Measurements from ENCODE around the gene NEGR1. TPM values are rescaled to one million over a fixed set of nuclear protein-coding genes. Genes with fewer than 3 reads are reported as not detected.

The NEGR1 gene
- total and polyA plus RNA-seq, 7 donors, result 1.3 to 10.2 (median 2.2) TPM

DNA sequence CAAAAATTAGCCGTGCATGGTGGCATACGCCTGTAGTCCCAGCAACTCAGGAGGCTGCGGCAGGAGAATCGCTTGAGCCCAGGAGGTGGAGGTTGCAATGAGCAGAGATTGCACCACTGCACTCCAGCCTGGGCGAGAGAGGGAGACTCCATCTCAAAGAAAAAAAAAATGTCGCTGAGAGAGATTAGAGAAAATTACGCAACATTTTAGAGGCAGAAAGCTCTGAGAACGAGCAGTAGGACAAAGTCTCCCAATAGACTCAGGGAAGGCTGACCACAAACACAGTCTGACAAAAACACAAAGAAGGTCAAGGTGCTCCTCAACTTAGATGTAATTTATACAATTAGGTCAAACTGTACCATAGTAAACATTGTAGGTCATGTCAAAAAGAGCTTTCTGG, 833.9 kb downstream of the NEGR1 start:
- H3K4me3 ChIP-seq, result no peak overlapping the region
- ATAC-seq, result no peak
- H3K36me3 ChIP-seq (ENCODE audit: insufficient read depth in 1 of 2, low read depth in 1 of 2), result no peaks in the 10 kb centered on the region
- TF ChIP-seq, protein P1, sequence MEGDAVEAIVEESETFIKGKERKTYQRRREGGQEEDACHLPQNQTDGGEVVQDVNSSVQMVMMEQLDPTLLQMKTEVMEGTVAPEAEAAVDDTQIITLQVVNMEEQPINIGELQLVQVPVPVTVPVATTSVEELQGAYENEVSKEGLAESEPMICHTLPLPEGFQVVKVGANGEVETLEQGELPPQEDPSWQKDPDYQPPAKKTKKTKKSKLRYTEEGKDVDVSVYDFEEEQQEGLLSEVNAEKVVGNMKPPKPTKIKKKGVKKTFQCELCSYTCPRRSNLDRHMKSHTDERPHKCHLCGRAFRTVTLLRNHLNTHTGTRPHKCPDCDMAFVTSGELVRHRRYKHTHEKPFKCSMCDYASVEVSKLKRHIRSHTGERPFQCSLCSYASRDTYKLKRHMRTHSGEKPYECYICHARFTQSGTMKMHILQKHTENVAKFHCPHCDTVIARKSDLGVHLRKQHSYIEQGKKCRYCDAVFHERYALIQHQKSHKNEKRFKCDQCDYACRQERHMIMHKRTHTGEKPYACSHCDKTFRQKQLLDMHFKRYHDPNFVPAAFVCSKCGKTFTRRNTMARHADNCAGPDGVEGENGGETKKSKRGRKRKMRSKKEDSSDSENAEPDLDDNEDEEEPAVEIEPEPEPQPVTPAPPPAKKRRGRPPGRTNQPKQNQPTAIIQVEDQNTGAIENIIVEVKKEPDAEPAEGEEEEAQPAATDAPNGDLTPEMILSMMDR (IDR thresholded peaks at IDR 0.05), result no peak
- intact Hi-C loops (cut with DNase I), result no loop called here
- no peak for DNase-seq
- no peaks in the 10 kb centered on the region for H3K4me1 ChIP-seq
- no peak overlapping the region for H3K27ac ChIP-seq
- H3K9me3 ChIP-seq, result no peaks in the 10 kb centered on the region
- WGBS, 3 donors, result 76 to 89% (median 80%) methylated on average over 8 of the region's 8 CpGs
- no peaks in the 10 kb centered on the region for H3K27me3 ChIP-seq (ENCODE audit: insufficient read depth in 3 of 3, low read length in 2 of 3)

DNA sequence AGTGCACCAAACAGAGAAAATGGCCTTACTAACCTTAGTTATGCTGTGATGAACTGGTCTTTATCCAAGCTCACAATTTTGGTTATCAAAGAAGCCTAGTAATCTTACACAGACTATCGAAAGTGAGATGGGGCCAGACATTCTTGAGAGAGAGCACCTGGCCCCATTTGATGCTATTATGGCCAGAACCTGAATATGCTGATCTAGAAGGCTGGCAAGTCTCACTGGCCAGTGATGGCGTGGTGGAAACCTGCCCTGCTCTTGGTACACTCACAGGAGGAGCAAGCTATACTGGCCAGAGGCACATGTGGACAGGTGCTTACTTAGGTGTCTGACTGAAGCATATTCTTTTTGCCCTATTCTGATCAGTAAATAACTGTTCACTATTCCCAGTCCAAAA, 843.7 kb downstream of the NEGR1 start:
- no peaks in the 10 kb centered on the region for H3K36me3 ChIP-seq (ENCODE audit: insufficient read depth in 1 of 2, low read depth in 1 of 2)
- no peak overlapping the region for H3K4me3 ChIP-seq
- TF ChIP-seq, protein P1 (IDR thresholded peaks at IDR 0.05), result no peak
- DNase-seq, result no peak
- 60 to 75% (median 70%) methylated on average over 2 of the region's 2 CpGs for WGBS, 3 donors
- H3K9me3 ChIP-seq, result no peaks in the 10 kb centered on the region
- H3K4me1 ChIP-seq, result no peaks in the 10 kb centered on the region
- H3K27ac ChIP-seq, result no peak overlapping the region
- intact Hi-C loops (cut with DNase I), result no loop called here
- ATAC-seq, result no peak
- H3K27me3 ChIP-seq (ENCODE audit: insufficient read depth in 3 of 3, low read length in 2 of 3), result no peaks in the 10 kb centered on the region

GRCh38 chr1:71435951-71436350, 846.4 kb downstream of the NEGR1 start:
- no peak for ATAC-seq
- intact Hi-C loops (cut with DNase I), result no loop called here
- no peaks in the 10 kb centered on the region for H3K4me1 ChIP-seq
- H3K36me3 ChIP-seq (ENCODE audit: insufficient read depth in 1 of 2, low read depth in 1 of 2), result no peaks in the 10 kb centered on the region
- H3K27ac ChIP-seq, result no peak overlapping the region
- H3K4me3 ChIP-seq, result no peak overlapping the region
- no peak for DNase-seq
- TF ChIP-seq, protein P1 (IDR thresholded peaks at IDR 0.05), result no peak
- H3K9me3 ChIP-seq, result no peaks in the 10 kb centered on the region
- H3K27me3 ChIP-seq (ENCODE audit: insufficient read depth in 3 of 3, low read length in 2 of 3), result no peaks in the 10 kb centered on the region

DNA sequence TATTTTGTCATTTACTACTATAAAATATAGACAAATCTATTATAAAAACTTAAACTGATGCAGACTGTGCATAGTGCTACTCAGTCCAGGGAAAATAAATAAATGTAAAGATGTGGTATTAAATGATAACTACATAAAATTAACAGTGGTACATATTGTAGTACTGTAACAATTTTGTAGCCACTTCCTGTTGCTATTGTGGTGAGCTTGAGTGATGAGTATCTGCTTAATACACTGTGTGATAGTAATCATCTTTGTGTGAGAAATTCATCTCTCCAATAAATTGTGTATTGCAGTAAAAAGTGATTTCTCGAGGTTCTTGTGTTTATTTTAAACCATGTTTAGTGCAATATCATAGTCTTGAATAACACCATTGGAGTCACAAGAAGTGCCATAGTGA, 848.1 kb downstream of the NEGR1 start:
- ATAC-seq (no peak), DNase-seq (no peak)
- H3K36me3 ChIP-seq (ENCODE audit: insufficient read depth in 1 of 2, low read depth in 1 of 2), result no peaks in the 10 kb centered on the region
- intact Hi-C loops (cut with DNase I), result no loop called here
- WGBS, 3 donors, result 76 to 84% (median 80%) methylated on average over 1 of the region's 1 CpG
- H3K4me1 ChIP-seq, result no peaks in the 10 kb centered on the region
- no peaks in the 10 kb centered on the region for H3K9me3 ChIP-seq
- TF ChIP-seq, protein P1 (IDR thresholded peaks at IDR 0.05), result no peak
- no peak overlapping the region for H3K4me3 ChIP-seq
- no peaks in the 10 kb centered on the region for H3K27me3 ChIP-seq (ENCODE audit: insufficient read depth in 3 of 3, low read length in 2 of 3)
- H3K27ac ChIP-seq, result no peak overlapping the region

DNA sequence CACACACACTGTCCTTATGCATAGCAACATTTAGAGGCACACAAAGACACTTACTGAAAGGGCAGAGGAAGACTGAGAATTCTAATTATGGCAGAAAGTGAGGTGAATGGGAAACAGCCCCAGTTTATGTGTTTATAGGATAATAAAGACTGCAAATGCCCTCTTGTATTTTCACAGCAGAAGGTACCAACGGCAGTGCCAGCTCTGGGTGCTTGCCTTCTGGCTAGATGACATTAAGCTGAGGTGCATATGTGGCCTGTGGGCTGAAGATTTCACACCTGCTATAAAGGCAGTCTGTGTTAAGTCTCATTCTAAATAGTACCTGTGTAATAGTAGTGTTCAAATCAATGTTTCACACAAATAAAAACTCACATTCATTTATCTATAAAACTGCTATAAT, 854.3 kb downstream of the NEGR1 start:
- no peaks in the 10 kb centered on the region for H3K4me1 ChIP-seq
- H3K27ac ChIP-seq, result no peak overlapping the region
- no peaks in the 10 kb centered on the region for H3K36me3 ChIP-seq (ENCODE audit: insufficient read depth in 1 of 2, low read depth in 1 of 2)
- intact Hi-C loops (cut with DNase I), result no loop called here
- ATAC-seq (no peak), DNase-seq (no peak)
- H3K9me3 ChIP-seq, result no peaks in the 10 kb centered on the region
- TF ChIP-seq, protein P1 (IDR thresholded peaks at IDR 0.05), result no peak
- WGBS, 3 donors, result 21 to 41% (median 30%) methylated on average over 1 of the region's 1 CpG
- H3K27me3 ChIP-seq (ENCODE audit: insufficient read depth in 3 of 3, low read length in 2 of 3), result no peaks in the 10 kb centered on the region
- H3K4me3 ChIP-seq, result no peak overlapping the region

Data from psoas muscle (tissue), 8 donors.